Liver (tissue), 9 donors: ENCODE data around the gene KRTAP10-9. TPM values are rescaled to one million over a fixed set of nuclear protein-coding genes. Genes with fewer than 3 reads are reported as not detected.
"Not testable (repeated sequence)": the region's sequence is repeated elsewhere in the genome, so short reads cannot be mapped to it uniquely, and the experiment has no call there.

Experiments
- DNase-seq: peaks from one replicate; pipeline ENCODE4 v3.0.0-alpha.2; 2017; ENCODE audit warnings: low spot score
- H3K27ac ChIP-seq, 2 donors: one replicate each; pipeline ENCODE4 v1.7.0; 2013; ENCODE audit warnings: inconsistent platforms in 2 of 2, low read length in 2 of 2, control low read depth in 1 of 2, low read depth in 1 of 2, mild to moderate bottlenecking in 1 of 2
- H3K27me3 ChIP-seq, 4 donors: one replicate each; pipeline versions ENCODE4 v1.6.1 to v1.7.0; 2013; ENCODE audit warnings: low read length in 3 of 4, inconsistent platforms in 1 of 4, mild to moderate bottlenecking in 1 of 4, moderate library complexity in 1 of 4; ENCODE audit not compliant: control insufficient read depth in 4 of 4, insufficient read depth in 4 of 4
- H3K36me3 ChIP-seq, 4 donors: one replicate each; pipeline versions ENCODE4 v1.6.1 to v1.7.0; 2013; ENCODE audit warnings: low read length in 3 of 4, mild to moderate bottlenecking in 3 of 4, low read depth in 1 of 4, moderate library complexity in 1 of 4; ENCODE audit not compliant: control insufficient read depth in 4 of 4, insufficient read depth in 3 of 4
- H3K4me1 ChIP-seq, 4 donors: one replicate each; pipeline versions ENCODE4 v1.6.1 to v1.7.0; 2013; ENCODE audit warnings: low read length in 3 of 4, mild to moderate bottlenecking in 3 of 4, moderate library complexity in 1 of 4; ENCODE audit not compliant: control insufficient read depth in 4 of 4, insufficient read depth in 4 of 4
- H3K4me3 ChIP-seq, 3 donors: one replicate each; pipeline versions ENCODE4 v1.6.1 to v1.7.0; 2013; ENCODE audit warnings: low read length in 3 of 3, control low read depth in 1 of 3, low read depth in 1 of 3, mild to moderate bottlenecking in 1 of 3
- H3K9ac ChIP-seq, 2 donors: one replicate each; pipeline ENCODE4 v1.7.0; 2013; ENCODE audit warnings: low read length in 2 of 2, mild to moderate bottlenecking in 2 of 2, moderate library complexity in 2 of 2, control low read depth in 1 of 2, low read depth in 1 of 2
- H3K9me3 ChIP-seq, 4 donors: one replicate each; pipeline versions ENCODE4 v1.6.1 to v1.7.0; 2013; ENCODE audit warnings: low read length in 3 of 4; ENCODE audit not compliant: control insufficient read depth in 4 of 4
- EGR1 ChIP-seq, 2 donors: IDR thresholded peaks; 2 replicates each; pipeline ENCODE4 v1.6.1; 2016 to 2018; ENCODE audit warnings: antibody characterized with exemption in 2 of 2, low read depth in 2 of 2
- FOXA1 ChIP-seq: IDR thresholded peaks from 2 replicates; pipeline ENCODE4 v1.6.1; 2016; ENCODE audit warnings: antibody characterized with exemption
- GABPA ChIP-seq, 2 donors: IDR thresholded peaks in 1 of 2; conservative IDR thresholded peaks in 1 of 2; 2 replicates each; pipeline ENCODE4 v1.6.1; 2016; ENCODE audit warnings: antibody characterized with exemption in 2 of 2, mild to moderate bottlenecking in 1 of 2, moderate library complexity in 1 of 2
- HNF4A ChIP-seq, 2 donors: conservative IDR thresholded peaks; 2 replicates each; pipeline ENCODE4 v1.6.1; 2016; ENCODE audit warnings: antibody characterized with exemption in 2 of 2, mild to moderate bottlenecking in 2 of 2
- HNF4G ChIP-seq: IDR thresholded peaks from 2 replicates; pipeline ENCODE4 v1.6.1; 2016; ENCODE audit warnings: antibody characterized with exemption
- JUND ChIP-seq, 2 donors: IDR thresholded peaks; 2 replicates each; pipeline ENCODE4 v1.6.1; 2016; ENCODE audit warnings: antibody characterized with exemption in 2 of 2
- NR2F2 ChIP-seq: IDR thresholded peaks from 2 replicates; pipeline ENCODE4 v1.6.1; 2016; ENCODE audit warnings: antibody characterized with exemption
- RAD21 ChIP-seq, 2 donors: IDR thresholded peaks; 2 replicates each; pipeline ENCODE4 v1.6.1; 2016; ENCODE audit warnings: antibody characterized with exemption in 2 of 2, mild to moderate bottlenecking in 2 of 2
- SP1 ChIP-seq: IDR thresholded peaks from 2 replicates; pipeline ENCODE4 v1.6.1; 2018; ENCODE audit warnings: antibody characterized with exemption, mild to moderate bottlenecking
- TAF1 ChIP-seq: conservative IDR thresholded peaks from 2 replicates; pipeline ENCODE4 v1.6.1; 2016; ENCODE audit warnings: antibody characterized with exemption, mild to moderate bottlenecking
- YY1 ChIP-seq: IDR thresholded peaks from 2 replicates; pipeline ENCODE4 v1.6.1; 2016; ENCODE audit warnings: antibody characterized with exemption, mild to moderate bottlenecking
- WGBS: extraction: QIAGEN DNeasy Blood & Tissue Kit; methylation state at CpG from one replicate; pipeline ENCODE4 v1.1.7; 2013; 5-methylcytosine and 5-hydroxymethylcytosine counted together
- polyA plus RNA-seq, 2 donors: library from polyadenylated mRNA; stranded (reverse) in 1 of 2; unstranded in 1 of 2; fragments of 200-250 nt in 1 of 2; fragments of >200 nt in 1 of 2; fragmentation: Nextera tagmentation in 1 of 2; extraction: Ambion mirVana in 1 of 2; gene quantifications; one replicate each; pipeline versions ENCODE4 v1.2.1 to v1.2.3, GENCODE V29; 2013 to 2015
- total RNA-seq, 2 donors: library from RNA; depleted of rRNA; stranded (reverse); fragments of >200 nt; gene quantifications; one replicate each; pipeline ENCODE4 v1.2.3, GENCODE V29; 2014
- TF ChIP-seq, protein P1 (sequence below): IDR thresholded peaks from 2 replicates; pipeline ENCODE4 v1.6.1; 2016; ENCODE audit warnings: antibody characterized with exemption
- TF ChIP-seq, protein P2 (sequence below): IDR thresholded peaks from 2 replicates; pipeline ENCODE4 v1.6.1; 2016; ENCODE audit warnings: antibody characterized with exemption
- donor health status: healthy.
- donor health status: healthy.
- donor health status: healthy.
- donor health status: healthy.
- donor health status: healthy.

Gene KRTAP10-9
- total and polyA plus RNA-seq, 4 donors = not detected

DNA sequence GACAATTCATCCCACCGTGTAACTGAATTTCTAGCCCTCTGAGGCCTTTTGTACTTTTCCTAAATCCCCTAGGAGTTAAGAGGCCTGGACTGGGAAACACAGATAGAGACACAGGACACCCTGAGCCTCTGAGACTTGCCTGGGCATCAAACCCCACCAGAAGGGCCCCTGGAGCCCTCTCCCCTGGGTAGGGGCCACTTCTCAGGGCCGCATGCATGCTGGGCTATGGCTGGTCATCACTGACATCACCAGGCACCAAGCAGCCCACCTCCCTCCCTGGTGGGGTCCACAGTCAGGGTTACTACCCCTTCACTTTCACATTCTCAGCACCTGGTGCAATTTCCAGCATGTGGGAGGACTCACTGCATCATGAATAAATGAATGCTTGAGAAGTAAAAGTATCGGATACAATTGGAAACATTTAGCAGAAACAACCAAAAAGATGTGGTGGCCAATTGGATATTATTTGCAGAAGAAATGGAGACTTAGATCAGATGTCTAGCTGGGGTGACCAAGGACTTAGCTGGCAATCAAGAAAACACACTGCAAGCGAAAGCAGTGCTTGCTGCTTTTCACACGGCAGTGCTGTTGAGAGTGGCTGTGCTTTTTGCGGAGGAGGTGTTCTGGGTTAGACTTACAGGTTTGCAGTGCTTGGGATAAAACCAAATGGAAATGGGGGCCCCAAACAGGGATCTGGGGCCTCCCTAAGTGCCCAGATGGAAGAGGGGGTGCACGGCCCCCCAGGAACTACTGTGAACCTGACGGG is 27.4 kb upstream of the KRTAP10-9 start:
- 85% methylated on average over 8 of the region's 8 CpGs for WGBS
- Histone ChIP-seq H3K4me3 (no peak overlapping the region), H3K36me3 (no peaks in the 10 kb centered on the region), H3K9ac (no peak overlapping the region), H3K27ac (no peak overlapping the region), H3K9me3 (peaks cover 0 to 6% (median 4%) of the 10 kb centered on the region in 4 donors), H3K27me3 (no peaks in the 10 kb centered on the region), H3K4me1 (no peaks in the 10 kb centered on the region)
- TF ChIP-seq TAF1 (no peak), HNF4G (no peak), EGR1 (IDR thresholded peaks at IDR 0.05; ENCODE audit: low read depth in 2 of 2) (no peak), YY1 (no peak), GABPA (IDR thresholded peaks at IDR 0.05 in 1 of 2, conservative IDR thresholded peaks at IDR 0.05 in 1 of 2) (no peak), NR2F2 (no peak), RAD21 (IDR thresholded peaks at IDR 0.05) (no peak), FOXA1 (no peak), HNF4A (conservative IDR thresholded peaks at IDR 0.05) (no peak), SP1 (no peak), JUND (IDR thresholded peaks at IDR 0.05) (no peak)
- TF ChIP-seq, protein P1, sequence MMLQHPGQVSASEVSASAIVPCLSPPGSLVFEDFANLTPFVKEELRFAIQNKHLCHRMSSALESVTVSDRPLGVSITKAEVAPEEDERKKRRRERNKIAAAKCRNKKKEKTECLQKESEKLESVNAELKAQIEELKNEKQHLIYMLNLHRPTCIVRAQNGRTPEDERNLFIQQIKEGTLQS = no peak
- TF ChIP-seq, protein P2, sequence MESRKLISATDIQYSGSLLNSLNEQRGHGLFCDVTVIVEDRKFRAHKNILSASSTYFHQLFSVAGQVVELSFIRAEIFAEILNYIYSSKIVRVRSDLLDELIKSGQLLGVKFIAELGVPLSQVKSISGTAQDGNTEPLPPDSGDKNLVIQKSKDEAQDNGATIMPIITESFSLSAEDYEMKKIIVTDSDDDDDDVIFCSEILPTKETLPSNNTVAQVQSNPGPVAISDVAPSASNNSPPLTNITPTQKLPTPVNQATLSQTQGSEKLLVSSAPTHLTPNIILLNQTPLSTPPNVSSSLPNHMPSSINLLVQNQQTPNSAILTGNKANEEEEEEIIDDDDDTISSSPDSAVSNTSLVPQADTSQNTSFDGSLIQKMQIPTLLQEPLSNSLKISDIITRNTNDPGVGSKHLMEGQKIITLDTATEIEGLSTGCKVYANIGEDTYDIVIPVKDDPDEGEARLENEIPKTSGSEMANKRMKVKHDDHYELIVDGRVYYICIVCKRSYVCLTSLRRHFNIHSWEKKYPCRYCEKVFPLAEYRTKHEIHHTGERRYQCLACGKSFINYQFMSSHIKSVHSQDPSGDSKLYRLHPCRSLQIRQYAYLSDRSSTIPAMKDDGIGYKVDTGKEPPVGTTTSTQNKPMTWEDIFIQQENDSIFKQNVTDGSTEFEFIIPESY = no peak
- DNase-seq = no peak

DNA sequence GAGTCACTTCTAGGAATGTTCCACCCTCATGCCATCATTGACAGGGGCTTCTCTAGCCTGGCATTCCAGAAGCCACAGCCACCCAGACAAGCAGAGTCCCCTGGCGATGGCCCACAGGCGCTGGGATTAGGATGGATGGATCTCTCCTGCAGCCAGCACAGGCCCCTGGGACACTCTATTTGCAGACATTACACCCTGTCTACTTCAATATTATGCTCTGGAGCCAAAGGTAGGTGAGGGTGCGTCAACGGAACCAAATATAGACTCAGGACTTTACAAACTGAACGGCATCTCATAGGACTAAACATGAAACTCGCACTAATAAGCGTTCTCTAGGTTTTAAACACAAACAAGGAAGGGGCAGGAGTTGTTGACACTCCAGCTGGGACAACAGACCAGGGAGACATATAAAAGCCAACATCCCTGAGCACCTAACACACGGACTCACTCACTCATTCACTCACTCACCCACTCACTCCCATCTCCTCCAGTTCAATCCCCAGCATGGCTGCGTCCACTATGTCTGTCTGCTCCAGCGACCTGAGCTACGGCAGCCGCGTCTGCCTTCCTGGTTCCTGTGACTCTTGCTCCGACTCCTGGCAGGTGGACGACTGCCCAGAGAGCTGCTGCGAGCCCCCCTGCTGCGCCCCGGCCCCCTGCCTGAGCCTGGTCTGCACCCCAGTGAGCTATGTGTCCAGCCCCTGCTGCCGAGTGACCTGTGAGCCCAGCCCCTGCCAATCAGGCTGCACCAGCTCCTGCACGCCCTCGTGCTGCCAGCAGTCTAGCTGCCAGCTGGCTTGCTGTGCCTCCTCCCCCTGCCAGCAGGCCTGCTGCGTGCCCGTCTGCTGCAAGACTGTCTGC is 26.5 kb upstream of the KRTAP10-9 start, which contains the start of gene KRTAP10-7:
KRTAP10-7 (plus strand) TSS at position 480 of the 861 bp plus-strand sequence; CDS start at position 505, 25 bp downstream.
- H3K27me3 ChIP-seq, H3K9me3 ChIP-seq, H3K27ac ChIP-seq, H3K9ac ChIP-seq, H3K4me1 ChIP-seq, H3K4me3 ChIP-seq, H3K36me3 ChIP-seq: not testable (repeated sequence)
- DNase-seq = peak; percentile 4
- WGBS = 66% methylated on average over 23 of the region's 23 CpGs

DNA sequence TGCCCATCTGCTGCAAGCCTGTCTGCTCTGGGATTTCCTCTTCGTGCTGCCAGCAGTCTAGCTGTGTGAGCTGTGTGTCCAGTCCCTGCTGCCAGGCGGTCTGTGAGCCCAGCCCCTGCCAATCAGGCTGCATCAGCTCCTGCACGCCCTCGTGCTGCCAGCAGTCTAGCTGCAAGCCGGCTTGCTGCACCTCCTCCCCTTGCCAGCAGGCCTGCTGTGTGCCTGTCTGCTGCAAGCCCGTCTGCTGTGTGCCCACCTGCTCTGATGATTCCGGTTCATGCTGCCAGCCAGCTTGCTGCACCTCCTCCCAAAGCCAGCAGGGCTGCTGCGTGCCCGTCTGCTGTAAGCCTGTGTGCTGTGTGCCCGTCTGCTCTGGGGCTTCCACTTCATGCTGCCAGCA is 25.8 kb upstream of the KRTAP10-9 start:
- not testable (repeated sequence) for H3K27ac ChIP-seq, H3K4me1 ChIP-seq, H3K4me3 ChIP-seq, H3K9me3 ChIP-seq, H3K36me3 ChIP-seq, H3K9ac ChIP-seq, H3K27me3 ChIP-seq
- peak; percentile 6 for DNase-seq
- WGBS = 72% methylated on average over 10 of the region's 10 CpGs
